HuH-7.5 (cell line): Measurements from ENCODE around the gene B4GALNT4.
"Not testable (repeated sequence)": the region's sequence is repeated elsewhere in the genome, so short reads cannot be mapped to it uniquely, and the experiment has no call there.

Source experiments
- DNase-seq: peaks from one replicate; pipeline ENCODE4 v3.0.0; 2011; ENCODE audit warnings: low spot score

The B4GALNT4 gene

GRCh38 chr11:359181-359714, 10.1 kb upstream of the B4GALNT4 start:
- DNase-seq: no peak

- no peak for DNase-seq
Measured at GRCh38 chr11:360326-361280, 8.7 kb upstream of the B4GALNT4 start.

GRCh38 chr11:362642-363442, 6.5 kb upstream of the B4GALNT4 start:
- DNase-seq: no peak

- not testable (repeated sequence) for DNase-seq
Measured at GRCh38 chr11:363443-363805, 5.9 kb upstream of the B4GALNT4 start.

GRCh38 chr11:363948-364761, 5.1 kb upstream of the B4GALNT4 start:
- no peak for DNase-seq

GRCh38 chr11:364991-365725, 4.1 kb upstream of the B4GALNT4 start:
- no peak for DNase-seq

- no peak for DNase-seq
Measured at GRCh38 chr11:365831-366230, 3.5 kb upstream of the B4GALNT4 start.

- DNase-seq: peak; percentile 27
Measured at GRCh38 chr11:367956-368413, 1.3 kb upstream of the B4GALNT4 start.

GRCh38 chr11:368414-369335, 624 bp upstream of the B4GALNT4 start:
- peak; percentile 73 for DNase-seq

GRCh38 chr11:370070-370941, 1.0 kb downstream of the B4GALNT4 start:
- DNase-seq: peak; percentile 19

- DNase-seq: peak; percentile 12
Measured at GRCh38 chr11:371051-371450, 1.8 kb downstream of the B4GALNT4 start.

- DNase-seq: peak; percentile 22
Measured at GRCh38 chr11:371716-372590, 2.7 kb downstream of the B4GALNT4 start.

GRCh38 chr11:372809-373715, 3.8 kb downstream of the B4GALNT4 start:
- DNase-seq: peak; percentile 10

GRCh38 chr11:373716-374551, 4.6 kb downstream of the B4GALNT4 start:
- DNase-seq: peak; percentile 70

GRCh38 chr11:375065-376025, 6.0 kb downstream of the B4GALNT4 start:
- no peak for DNase-seq
